WERI-Rb-1 (cell line): Measurements from ENCODE around the gene CTNNA3.

Experiments
- DNase-seq: peaks from one replicate; pipeline ENCODE4 v3.0.0-alpha.2; 2020
- H3K27ac ChIP-seq: fragments of 250-450 bp; sonication (Bioruptor Pico); 2 replicates; pipeline ENCODE4 v1.5.1; 2020; ENCODE audit warnings: mild to moderate bottlenecking, moderate library complexity
- H3K27me3 ChIP-seq: fragments of 250-450 bp; sonication (Bioruptor Pico); 2 replicates; pipeline ENCODE4 v1.5.1; 2021; ENCODE audit warnings: mild to moderate bottlenecking, low read depth, moderate library complexity; ENCODE audit not compliant: insufficient read depth, severe bottlenecking
- H3K36me3 ChIP-seq: fragments of 250-450 bp; sonication (Bioruptor Pico); 2 replicates; pipeline ENCODE4 v1.5.1; 2020; ENCODE audit warnings: mild to moderate bottlenecking, moderate library complexity
- H3K4me3 ChIP-seq: 2 replicates; pipeline ENCODE4 v1.5.1; 2011; ENCODE audit warnings: low read depth, mild to moderate bottlenecking, control low read depth, low read length
- H3K9me3 ChIP-seq: fragments of 250-450 bp; sonication (Bioruptor Pico); 2 replicates; pipeline ENCODE4 v1.5.1; 2021; ENCODE audit warnings: mild to moderate bottlenecking, moderate library complexity; ENCODE audit not compliant: severe bottlenecking
- TF ChIP-seq, protein P1 (sequence below): IDR thresholded peaks from 2 replicates; pipeline ENCODE4 v1.5.1; 2011; ENCODE audit warnings: low read depth, mild to moderate bottlenecking, control low read depth, inconsistent platforms, low read length

CTNNA3 gene

DNA sequence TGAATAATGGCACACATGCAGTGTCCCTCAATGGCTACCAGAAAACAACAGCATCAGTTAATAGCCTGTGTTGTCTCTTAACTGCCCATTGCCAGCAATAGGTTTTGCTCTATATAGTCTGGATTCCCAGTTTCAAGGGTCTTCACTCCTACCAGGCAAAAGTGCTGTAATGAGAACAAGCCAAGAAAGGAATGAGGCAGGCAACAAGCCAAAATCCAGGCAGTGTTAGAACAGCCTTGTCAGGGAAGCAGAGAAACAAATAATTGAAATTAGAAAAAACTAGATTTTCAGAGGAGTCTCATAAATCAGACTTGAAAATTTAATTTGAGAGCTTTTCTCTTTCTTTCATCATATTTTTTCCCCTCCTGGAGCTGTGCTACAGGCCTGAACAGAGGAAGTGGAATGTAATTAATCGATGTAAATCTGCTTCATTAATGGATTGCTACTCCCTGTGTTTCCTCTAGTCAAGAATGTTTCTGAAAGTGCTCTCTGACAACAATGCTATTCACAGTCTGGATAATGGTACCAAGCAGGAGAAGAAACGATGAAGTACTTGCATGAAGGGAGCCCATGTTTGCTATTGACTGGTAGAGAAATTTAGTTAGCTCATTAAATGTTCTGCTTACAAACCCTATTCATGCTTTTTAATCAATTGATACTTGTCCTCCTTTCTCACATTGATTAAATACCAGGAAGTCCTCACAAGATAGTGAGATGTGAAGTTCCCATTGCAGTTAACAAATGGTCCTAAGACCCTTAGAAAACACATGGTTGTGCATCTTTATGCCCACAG, 972.2 kb downstream of the CTNNA3 start:
- Histone ChIP-seq H3K36me3 (no peaks in the 10 kb centered on the region), H3K27ac (no peak overlapping the region), H3K27me3 (no peaks in the 10 kb centered on the region), H3K4me3 (no peak overlapping the region), H3K9me3 (no peaks in the 10 kb centered on the region)
- DNase-seq: no peak
- TF ChIP-seq, protein P1, sequence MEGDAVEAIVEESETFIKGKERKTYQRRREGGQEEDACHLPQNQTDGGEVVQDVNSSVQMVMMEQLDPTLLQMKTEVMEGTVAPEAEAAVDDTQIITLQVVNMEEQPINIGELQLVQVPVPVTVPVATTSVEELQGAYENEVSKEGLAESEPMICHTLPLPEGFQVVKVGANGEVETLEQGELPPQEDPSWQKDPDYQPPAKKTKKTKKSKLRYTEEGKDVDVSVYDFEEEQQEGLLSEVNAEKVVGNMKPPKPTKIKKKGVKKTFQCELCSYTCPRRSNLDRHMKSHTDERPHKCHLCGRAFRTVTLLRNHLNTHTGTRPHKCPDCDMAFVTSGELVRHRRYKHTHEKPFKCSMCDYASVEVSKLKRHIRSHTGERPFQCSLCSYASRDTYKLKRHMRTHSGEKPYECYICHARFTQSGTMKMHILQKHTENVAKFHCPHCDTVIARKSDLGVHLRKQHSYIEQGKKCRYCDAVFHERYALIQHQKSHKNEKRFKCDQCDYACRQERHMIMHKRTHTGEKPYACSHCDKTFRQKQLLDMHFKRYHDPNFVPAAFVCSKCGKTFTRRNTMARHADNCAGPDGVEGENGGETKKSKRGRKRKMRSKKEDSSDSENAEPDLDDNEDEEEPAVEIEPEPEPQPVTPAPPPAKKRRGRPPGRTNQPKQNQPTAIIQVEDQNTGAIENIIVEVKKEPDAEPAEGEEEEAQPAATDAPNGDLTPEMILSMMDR: no peak

DNA sequence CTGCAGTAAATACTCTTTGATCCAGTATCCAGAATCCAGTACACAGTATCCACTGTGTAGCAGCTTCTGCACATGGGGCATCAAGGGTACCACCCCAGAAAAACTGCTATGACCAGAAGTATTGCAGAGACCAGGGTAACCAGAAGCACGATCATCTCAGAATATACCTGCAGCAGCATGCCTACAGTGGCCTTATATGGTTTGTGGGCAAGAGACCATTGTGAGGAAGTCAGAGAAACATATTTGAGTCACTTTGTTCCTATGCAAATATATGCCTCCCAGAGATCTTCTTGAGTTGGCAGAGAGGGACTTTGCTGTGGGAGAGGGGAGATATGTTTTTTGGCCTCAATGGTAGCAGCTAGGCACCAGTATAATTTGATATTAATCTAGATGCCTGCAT, 976.5 kb downstream of the CTNNA3 start:
- Histone ChIP-seq H3K4me3 (no peak overlapping the region), H3K27ac (no peak overlapping the region), H3K36me3 (no peaks in the 10 kb centered on the region), H3K27me3 (no peaks in the 10 kb centered on the region), H3K9me3 (no peaks in the 10 kb centered on the region)
- TF ChIP-seq, protein P1: no peak
- DNase-seq: no peak

DNA sequence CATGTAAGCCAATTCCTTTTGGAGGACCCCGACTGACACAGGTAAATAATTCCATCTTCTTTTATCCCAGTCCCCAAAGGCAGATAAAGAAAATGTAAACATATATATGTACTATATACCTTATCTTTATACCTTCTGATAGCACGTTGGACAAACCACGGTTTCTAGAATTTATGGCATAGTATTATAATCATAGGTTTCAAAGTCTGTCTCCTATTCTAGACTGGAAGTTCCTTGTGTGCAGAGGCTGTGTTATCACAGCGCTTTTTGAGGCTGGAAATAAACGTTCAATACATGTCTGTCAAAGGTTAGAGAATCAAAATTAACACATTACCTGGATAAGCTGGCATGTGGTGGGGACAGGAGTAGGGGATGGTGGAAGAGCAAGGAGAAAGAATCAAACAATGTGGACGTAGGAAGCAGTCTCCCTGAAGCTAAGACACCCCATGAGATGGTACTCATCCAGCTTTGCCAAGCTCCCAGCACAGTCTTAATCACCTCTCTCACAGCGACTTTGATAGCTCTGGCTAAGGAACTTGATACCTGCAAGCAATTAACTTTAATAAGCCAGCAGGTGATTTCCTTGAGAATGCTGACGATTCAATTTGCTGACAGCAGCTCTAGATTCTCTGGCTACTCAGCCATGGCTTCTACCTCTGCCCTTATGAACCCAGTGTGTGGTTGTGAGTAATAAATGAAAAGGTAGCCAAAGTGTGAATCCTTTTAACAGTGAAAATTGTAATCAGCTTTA, 978.6 kb downstream of the CTNNA3 start:
- Histone ChIP-seq H3K4me3 (no peak overlapping the region), H3K36me3 (no peaks in the 10 kb centered on the region), H3K27ac (no peak overlapping the region), H3K9me3 (no peaks in the 10 kb centered on the region), H3K27me3 (no peaks in the 10 kb centered on the region)
- DNase-seq: peak; percentile 25
- TF ChIP-seq, protein P1: no peak

GRCh38 chr10:66714741-66715140, 981.3 kb downstream of the CTNNA3 start:
- no peak overlapping the region for H3K27ac ChIP-seq
- no peaks in the 10 kb centered on the region for H3K9me3 ChIP-seq
- DNase-seq: no peak
- TF ChIP-seq, protein P1: no peak
- no peaks in the 10 kb centered on the region for H3K27me3 ChIP-seq
- H3K4me3 ChIP-seq: no peak overlapping the region
- no peaks in the 10 kb centered on the region for H3K36me3 ChIP-seq

DNA sequence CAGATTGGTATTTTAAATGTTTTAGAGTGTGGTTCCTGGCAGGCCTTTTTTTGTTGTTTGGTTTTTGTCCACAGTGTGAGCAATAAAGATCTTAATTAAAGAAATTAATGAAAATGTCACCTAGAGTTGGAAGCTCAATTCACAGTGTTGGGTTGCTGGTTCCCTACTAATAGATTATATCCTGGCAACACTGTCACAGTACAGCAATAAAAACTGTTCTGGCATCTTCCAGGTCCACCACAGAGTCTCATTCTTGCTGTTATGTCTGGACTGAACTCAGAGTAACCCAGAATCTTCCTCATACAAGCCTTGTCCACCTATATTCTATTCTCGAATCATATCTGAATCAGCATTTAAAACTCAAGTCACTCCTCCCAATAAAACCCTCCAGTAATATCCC, 982.6 kb downstream of the CTNNA3 start:
- no peak overlapping the region for H3K4me3 ChIP-seq
- TF ChIP-seq, protein P1: no peak
- DNase-seq: no peak
- no peak overlapping the region for H3K27ac ChIP-seq
- no peaks in the 10 kb centered on the region for H3K36me3 ChIP-seq
- no peaks in the 10 kb centered on the region for H3K27me3 ChIP-seq
- H3K9me3 ChIP-seq: no peaks in the 10 kb centered on the region
